Colonic mucosa (tissue), 4 donors: ENCODE results near the gene MYH11. TPM values are rescaled to one million over a fixed set of nuclear protein-coding genes. Genes with fewer than 3 reads are reported as not detected.
A peak's percentile ranks its signal among the peaks of the same experiment; 100 is the strongest.
"Not testable (repeated sequence)": the region's sequence is repeated elsewhere in the genome, so short reads cannot be mapped to it uniquely, and the experiment has no call there.

Experiments used
- DNase-seq: peaks from one replicate; pipeline ENCODE4 v3.0.0-alpha.2; 2020
- H3K27ac ChIP-seq: fragments of 200-600 bp; one replicate; pipeline ENCODE4 v1.8.0; 2021
- H3K27me3 ChIP-seq: fragments of 200-600 bp; one replicate; pipeline ENCODE4 v1.8.0; 2021
- H3K36me3 ChIP-seq: fragments of 200-600 bp; one replicate; pipeline ENCODE4 v1.8.0; 2021
- H3K4me1 ChIP-seq: fragments of 200-600 bp; one replicate; pipeline ENCODE4 v1.8.0; 2021; ENCODE audit warnings: mild to moderate bottlenecking
- H3K4me3 ChIP-seq: fragments of 200-600 bp; one replicate; pipeline ENCODE4 v1.8.0; 2021
- H3K9ac ChIP-seq, 2 donors: one replicate each; pipeline ENCODE4 v1.7.0; 2013; ENCODE audit warnings: control low read depth in 2 of 2, low read depth in 2 of 2, low read length in 2 of 2
- H3K9me3 ChIP-seq: fragments of 200-600 bp; one replicate; pipeline ENCODE4 v1.8.0; 2021
- intact Hi-C: fragments of 100-400 bp; cut with DNase I; formaldehyde crosslinking; loops from one replicate; pipeline ENCODE4 v1.14.1; 2022
- total RNA-seq, 2 donors: library from RNA; stranded (reverse); fragmentation: NEBNext Ultra II Directional in 1 of 2; extraction: Animal tissue kit (Norgen Biotek cat#: 25700) in 1 of 2; gene quantifications; one replicate each; pipeline ENCODE4 v1.2.1, GENCODE V29; 2021
- TF ChIP-seq, protein P1 (sequence below): fragments of 200-600 bp; IDR thresholded peaks from one replicate; pipeline ENCODE4 v1.8.0; 2022; ENCODE audit warnings: antibody characterized with exemption, mild to moderate bottlenecking
- donor health status: healthy.
- donor health status: DM: no; HTN: no; CAD: no.
- donor health status: DM: no; HTN: no; CAD: no.

Gene MYH11
- total RNA-seq, 2 donors from 2014 or later, result 30.0 to 770 TPM

- H3K9ac ChIP-seq, result no peak overlapping the region
- H3K4me1 ChIP-seq, result no peaks in the 10 kb centered on the region
- H3K27ac ChIP-seq, result no peak overlapping the region
- no peaks in the 10 kb centered on the region for H3K9me3 ChIP-seq
- intact Hi-C loops, result no loop called here
- H3K27me3 ChIP-seq, result no peaks in the 10 kb centered on the region
- no peak overlapping the region for H3K4me3 ChIP-seq
- TF ChIP-seq, protein P1, sequence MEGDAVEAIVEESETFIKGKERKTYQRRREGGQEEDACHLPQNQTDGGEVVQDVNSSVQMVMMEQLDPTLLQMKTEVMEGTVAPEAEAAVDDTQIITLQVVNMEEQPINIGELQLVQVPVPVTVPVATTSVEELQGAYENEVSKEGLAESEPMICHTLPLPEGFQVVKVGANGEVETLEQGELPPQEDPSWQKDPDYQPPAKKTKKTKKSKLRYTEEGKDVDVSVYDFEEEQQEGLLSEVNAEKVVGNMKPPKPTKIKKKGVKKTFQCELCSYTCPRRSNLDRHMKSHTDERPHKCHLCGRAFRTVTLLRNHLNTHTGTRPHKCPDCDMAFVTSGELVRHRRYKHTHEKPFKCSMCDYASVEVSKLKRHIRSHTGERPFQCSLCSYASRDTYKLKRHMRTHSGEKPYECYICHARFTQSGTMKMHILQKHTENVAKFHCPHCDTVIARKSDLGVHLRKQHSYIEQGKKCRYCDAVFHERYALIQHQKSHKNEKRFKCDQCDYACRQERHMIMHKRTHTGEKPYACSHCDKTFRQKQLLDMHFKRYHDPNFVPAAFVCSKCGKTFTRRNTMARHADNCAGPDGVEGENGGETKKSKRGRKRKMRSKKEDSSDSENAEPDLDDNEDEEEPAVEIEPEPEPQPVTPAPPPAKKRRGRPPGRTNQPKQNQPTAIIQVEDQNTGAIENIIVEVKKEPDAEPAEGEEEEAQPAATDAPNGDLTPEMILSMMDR, result no peak
- no peaks in the 10 kb centered on the region for H3K36me3 ChIP-seq
- no peak for DNase-seq
These were observed 182.3 kb downstream of the MYH11 start for GRCh38 chr16:15674571-15674970.

GRCh38 chr16:15672514-15673167, 184.2 kb downstream of the MYH11 start:
- intact Hi-C loops, result no loop called here

DNA sequence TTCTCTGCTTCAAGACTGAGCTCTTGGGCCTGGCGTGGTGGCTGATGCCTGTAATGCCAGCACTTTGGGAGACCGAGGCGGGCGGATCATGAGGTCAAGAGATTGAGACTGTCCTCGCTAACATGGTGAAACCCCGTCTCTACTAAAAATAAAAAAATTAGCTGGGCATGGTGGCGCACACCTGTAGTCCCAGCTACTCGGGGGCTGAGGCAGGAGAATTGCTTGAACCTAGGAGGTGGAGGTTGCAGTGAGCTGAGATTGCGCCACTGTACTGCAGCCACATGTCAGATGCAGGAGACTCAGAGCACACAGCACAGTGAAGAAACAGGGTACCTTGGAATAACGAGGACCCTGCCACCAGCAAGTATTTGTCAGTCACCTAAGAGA, 184.7 kb downstream of the MYH11 start:
- Histone ChIP-seq H3K27ac (peak overlapping the region; percentile 71), H3K9ac (peak overlapping the region in 1 of 2 donors; percentile 68)
- H3K36me3 ChIP-seq, intact Hi-C loops, H3K9me3 ChIP-seq, H3K27me3 ChIP-seq, H3K4me1 ChIP-seq, H3K4me3 ChIP-seq, DNase-seq: not testable (repeated sequence)

More at GRCh38 chr16:15672514-15673167, 184.2 kb downstream of the MYH11 start:
- Histone ChIP-seq H3K27ac (peak overlapping the region; percentile 71), H3K9ac (peak overlapping the region in 1 of 2 donors; percentile 68), H3K36me3 (no peaks in the 10 kb centered on the region), H3K9me3 (no peaks in the 10 kb centered on the region), H3K4me3 (no peak overlapping the region), H3K27me3 (no peaks in the 10 kb centered on the region), H3K4me1 (no peaks in the 10 kb centered on the region)
- DNase-seq, result peak; percentile 86
- TF ChIP-seq, protein P1, result no peak

DNA sequence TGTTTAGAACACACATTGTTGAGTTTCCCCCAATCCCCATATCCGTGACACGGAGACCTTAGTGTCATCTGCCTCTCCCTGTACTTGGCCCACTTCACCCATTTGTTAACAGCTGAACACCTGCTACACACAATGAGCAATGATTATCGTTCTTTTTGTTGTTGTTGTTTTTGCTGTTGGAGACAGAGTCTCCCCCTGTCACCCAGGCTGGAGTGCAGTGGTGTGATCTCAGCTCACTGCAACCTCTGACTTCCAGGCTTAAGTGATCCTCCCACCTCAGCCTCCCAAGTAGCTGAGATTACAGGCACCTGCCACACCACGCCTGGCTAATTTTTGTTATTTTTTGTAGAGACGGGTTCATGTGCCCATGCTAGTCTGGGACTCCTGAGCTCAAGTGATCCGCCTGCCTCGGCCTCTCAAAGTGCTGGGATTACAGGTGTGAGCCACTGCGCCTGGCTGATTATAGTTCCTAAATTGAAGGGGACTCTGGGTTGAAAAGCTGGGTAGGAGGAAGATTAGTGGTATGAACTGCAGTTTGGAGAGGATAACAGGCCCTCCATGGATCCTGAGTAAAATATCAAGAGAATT, 185.2 kb downstream of the MYH11 start:
- H3K4me3 ChIP-seq, result no peak overlapping the region
- TF ChIP-seq, protein P1, result no peak
- no peaks in the 10 kb centered on the region for H3K36me3 ChIP-seq
- no peaks in the 10 kb centered on the region for H3K27me3 ChIP-seq
- intact Hi-C loops, result no loop called here
- H3K4me1 ChIP-seq, result no peaks in the 10 kb centered on the region
- H3K9ac ChIP-seq, result no peak overlapping the region
- DNase-seq, result no peak
- peak overlapping the region; percentile 71 for H3K27ac ChIP-seq
- H3K9me3 ChIP-seq, result no peaks in the 10 kb centered on the region

GRCh38 chr16:15667091-15667742, 189.6 kb downstream of the MYH11 start:
- Histone ChIP-seq H3K27ac (no peak overlapping the region), H3K4me1 (no peaks in the 10 kb centered on the region), H3K36me3 (no peaks in the 10 kb centered on the region), H3K4me3 (no peak overlapping the region), H3K27me3 (no peaks in the 10 kb centered on the region), H3K9ac (no peak overlapping the region), H3K9me3 (no peaks in the 10 kb centered on the region)
- TF ChIP-seq, protein P1, result no peak
- intact Hi-C loops, result no loop called here
- DNase-seq, result no peak

DNA sequence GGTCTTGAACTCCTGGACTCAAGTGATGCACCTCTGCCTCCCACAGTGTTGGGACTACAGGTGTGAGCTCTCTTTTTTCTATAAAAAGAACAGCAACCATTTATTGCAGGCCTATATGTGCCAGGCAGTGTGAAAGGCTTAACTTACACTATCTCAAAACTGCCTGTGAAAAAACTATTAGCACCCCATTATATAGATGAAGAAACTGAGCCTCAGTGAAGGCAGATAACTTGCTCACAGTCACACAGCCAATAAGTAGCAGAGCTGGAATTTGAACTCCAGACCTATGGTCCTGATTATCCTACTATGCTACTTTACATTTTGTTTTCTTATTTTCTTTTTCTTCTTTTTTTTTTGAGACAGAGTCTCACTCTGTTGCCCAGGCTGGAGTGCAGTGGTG, 191.7 kb downstream of the MYH11 start:
- H3K27me3 ChIP-seq, result no peaks in the 10 kb centered on the region

More for the DNA sequence above, 191.7 kb downstream of the MYH11 start:
- H3K9ac ChIP-seq, result no peak overlapping the region
- H3K4me1 ChIP-seq, result no peaks in the 10 kb centered on the region
- H3K9me3 ChIP-seq, result no peaks in the 10 kb centered on the region
- intact Hi-C loops, result no loop called here
- H3K4me3 ChIP-seq, result no peak overlapping the region
- no peak for DNase-seq
- H3K27ac ChIP-seq, result no peak overlapping the region
- no peaks in the 10 kb centered on the region for H3K36me3 ChIP-seq
- TF ChIP-seq, protein P1, result no peak
